Kidney (tissue), 14 donors: ENCODE measurements around the gene HOXD11. TPM values are rescaled to one million over a fixed set of nuclear protein-coding genes. Genes with fewer than 3 reads are reported as not detected.

Experiments
- DNase-seq, 5 donors: peaks; one replicate each; pipeline ENCODE4 v3.0.0-alpha.2; 2013 to 2020
- FAIRE-seq: peaks from 2 replicates; lab custom pipeline; 2012; peaks lifted over from hg19 to GRCh38; lab: Jason Lieb, UNC
- H3K27ac ChIP-seq, 2 donors: one replicate each; pipeline ENCODE4 v1.7.0; 2013; ENCODE audit warnings: low read depth in 2 of 2, low read length in 2 of 2, inconsistent platforms in 1 of 2
- H3K27me3 ChIP-seq: one replicate; pipeline ENCODE4 v1.7.1; 2013; ENCODE audit warnings: low read length, inconsistent platforms; ENCODE audit not compliant: control insufficient read depth, insufficient read depth
- H3K36me3 ChIP-seq, 3 donors: one replicate each; pipeline versions ENCODE4 v1.7.0 to v1.7.1; 2013; ENCODE audit warnings: low read length in 3 of 3, control low read depth in 1 of 3, inconsistent platforms in 1 of 3; ENCODE audit not compliant: insufficient read depth in 3 of 3, control insufficient read depth in 2 of 3
- H3K4me1 ChIP-seq, 3 donors: one replicate each; pipeline versions ENCODE4 v1.7.0 to v1.7.1; 2013; ENCODE audit warnings: low read length in 3 of 3, inconsistent platforms in 1 of 3, low read depth in 1 of 3; ENCODE audit not compliant: control insufficient read depth in 2 of 3, insufficient read depth in 2 of 3
- H3K4me3 ChIP-seq, 3 donors: one replicate each; pipeline versions ENCODE4 v1.7.0 to v1.8.1; 2013; ENCODE audit warnings: low read length in 3 of 3, control low read depth in 1 of 3, inconsistent platforms in 1 of 3
- H3K9ac ChIP-seq, 3 donors: one replicate each; pipeline versions ENCODE4 v1.7.0 to v1.7.1; 2013; ENCODE audit warnings: low read length in 3 of 3, control low read depth in 1 of 3, inconsistent platforms in 1 of 3
- H3K9me3 ChIP-seq, 3 donors: one replicate each; pipeline versions ENCODE4 v1.7.0 to v1.7.1; 2013; ENCODE audit warnings: low read length in 3 of 3, control low read depth in 1 of 3, inconsistent platforms in 1 of 3; ENCODE audit not compliant: control insufficient read depth in 2 of 3, insufficient read depth in 1 of 3
- CTCF ChIP-seq: IDR thresholded peaks from 3 replicates; pipeline ENCODE4 v1.5.1; 2012; ENCODE audit warnings: mild to moderate bottlenecking, moderate library complexity, borderline replicate concordance; ENCODE audit not compliant: insufficient read depth; ENCODE audit errors: extremely low read depth
- intact Hi-C: fragments of 100-400 bp; cut with DNase I; formaldehyde crosslinking; loops from one replicate; pipeline ENCODE4 v1.11.1; 2022
- microRNA-seq: library from miRNA; unstranded; fragments of <30 nt; microRNA quantifications from one replicate; pipeline ENCODE4 v1.2.0, GENCODE V29; 2020
- polyA plus RNA-seq: library from polyadenylated mRNA; stranded (reverse); fragments of 350-450 nt; fragmentation: Illumina TruSeq; extraction: RNeasy Lipid Tissue Mini Kit (QIAGEN cat#74804); gene quantifications from one replicate; pipeline ENCODE4 v1.2.3, GENCODE V29; 2014; ENCODE audit warnings: low read depth, low replicate concordance; ENCODE audit not compliant: insufficient read depth
- total RNA-seq: library from RNA; stranded (reverse); fragmentation: NEBNext Ultra II Directional; extraction: Animal tissue kit (Norgen Biotek cat#: 25700); gene quantifications from one replicate; pipeline ENCODE4 v1.2.1, GENCODE V29; 2021
- donor health status: control.
- donor health status: control.
- donor health status: control.
- donor health status: control.
- donor health status: control.
- donor health status: DM: yes; HTN: yes; CAD: no.
- donor health status: Normal renal cell carcinoma (clear cell type).

HOXD11 gene
- total and polyA plus RNA-seq, 2 donors from 2014 or later: 5.8 to 15.9 TPM

- DNase-seq: peak in 4 of 5 donors; percentile 87 to 94 (median 92)
- no peak for TF ChIP-seq CTCF
- intact Hi-C loops: no loop called here
- peak overlapping the region; percentile 90 to 95 for H3K27ac ChIP-seq
- no peaks in the 10 kb centered on the region for H3K27me3 ChIP-seq
- H3K9me3 ChIP-seq: no peaks in the 10 kb centered on the region
- H3K4me1 ChIP-seq: peaks cover 0 to 8% (median 4%) of the 10 kb centered on the region in 3 donors
- H3K4me3 ChIP-seq: peak overlapping the region in 2 of 3 donors; percentile 38 to 67
- FAIRE-seq: no peak
- H3K36me3 ChIP-seq: peaks cover 2 to 8% (median 6%) of the 10 kb centered on the region in 3 donors
- peak overlapping the region in 2 of 3 donors; percentile 54 to 67 for H3K9ac ChIP-seq
Measured at GRCh38 chr2:176158855-176159662, 52.0 kb downstream of the HOXD11 start.

Small RNA genes within 50 kb of the gene (microRNA-seq; reads per million reads assigned to microRNA genes)
- 45,537 reads per million, percentile 98 among the genes with 10 or more reads in this experiment for gene MIR10B

Other genes with a start within 250 kb of the HOXD11 start
- gene LNPK, start 105.0 kb upstream of the HOXD11 start, total RNA-seq: 29.0 TPM
- 5.1 TPM for gene LNPK, start 105.0 kb upstream of the HOXD11 start, polyA plus RNA-seq
- gene EVX2, start 23.3 kb upstream of the HOXD11 start, total RNA-seq: not detected
- not detected for gene EVX2, start 23.3 kb upstream of the HOXD11 start, polyA plus RNA-seq
- gene HOXD13, start 14.6 kb upstream of the HOXD11 start, total RNA-seq: not detected
- gene HOXD13, start 14.6 kb upstream of the HOXD11 start, polyA plus RNA-seq: not detected
- gene HOXD12, start 7.5 kb upstream of the HOXD11 start, total RNA-seq: not detected
- gene HOXD12, start 7.5 kb upstream of the HOXD11 start, polyA plus RNA-seq: not detected
- gene HOXD10, start 9.5 kb downstream of the HOXD11 start, total RNA-seq: 35.4 TPM
- gene HOXD10, start 9.5 kb downstream of the HOXD11 start, polyA plus RNA-seq: 28.2 TPM
- gene HOXD9, start 15.4 kb downstream of the HOXD11 start, total RNA-seq: 36.5 TPM
- 36.4 TPM for gene HOXD9, start 15.4 kb downstream of the HOXD11 start, polyA plus RNA-seq
- 76.5 TPM for gene HOXD8, start 22.4 kb downstream of the HOXD11 start, total RNA-seq
- gene HOXD8, start 22.4 kb downstream of the HOXD11 start, polyA plus RNA-seq: 122 TPM
- 27.8 TPM for gene HOXD4, start 44.3 kb downstream of the HOXD11 start, total RNA-seq
- 12.1 TPM for gene HOXD4, start 44.3 kb downstream of the HOXD11 start, polyA plus RNA-seq
- 29.3 TPM for gene HOXD3, start 50.0 kb downstream of the HOXD11 start, total RNA-seq
- gene HOXD3, start 50.0 kb downstream of the HOXD11 start, polyA plus RNA-seq: 16.9 TPM
- 11.3 TPM for gene HOXD1, start 81.4 kb downstream of the HOXD11 start, total RNA-seq
- gene HOXD1, start 81.4 kb downstream of the HOXD11 start, polyA plus RNA-seq: 4.3 TPM
- gene MTX2, start 162.2 kb downstream of the HOXD11 start, total RNA-seq: 23.6 TPM
- 120 TPM for gene MTX2, start 162.2 kb downstream of the HOXD11 start, polyA plus RNA-seq